Spleen (tissue), 7 donors: ENCODE measurements around the gene ERCC3.

ENCODE experiments used
- POLR2AphosphoS5 ChIP-seq, 3 donors: sonication (generic); formaldehyde crosslinking; IDR thresholded peaks; one replicate each; pipeline ENCODE4 v1.5.1; 2017; ENCODE audit warnings: antibody characterized with exemption in 3 of 3
- TF ChIP-seq, protein P1 (sequence below), 11 experiments: fragments of 200-600 bp in 7 of 11; fragments of 450-650 bp in 4 of 11; sonication (generic) in 4 of 11; IDR thresholded peaks in 8 of 11; conservative IDR thresholded peaks in 3 of 11; 1 replicate in 7 of 11; 2 replicates in 4 of 11; pipeline versions ENCODE4 v1.4.0 to v1.8.0; 2016 to 2021; ENCODE audit warnings: antibody characterized with exemption in 11 of 11, inconsistent platforms in 4 of 11, mild to moderate bottlenecking in 1 of 11
- donor health status: DM: no; HTN: no; CAD: no; lungs with moderate emphysema.
- donor health status: DM: no; HTN: no; CAD: no.
- donor health status: DM: no; HTN: no; CAD: no.

DNA sequence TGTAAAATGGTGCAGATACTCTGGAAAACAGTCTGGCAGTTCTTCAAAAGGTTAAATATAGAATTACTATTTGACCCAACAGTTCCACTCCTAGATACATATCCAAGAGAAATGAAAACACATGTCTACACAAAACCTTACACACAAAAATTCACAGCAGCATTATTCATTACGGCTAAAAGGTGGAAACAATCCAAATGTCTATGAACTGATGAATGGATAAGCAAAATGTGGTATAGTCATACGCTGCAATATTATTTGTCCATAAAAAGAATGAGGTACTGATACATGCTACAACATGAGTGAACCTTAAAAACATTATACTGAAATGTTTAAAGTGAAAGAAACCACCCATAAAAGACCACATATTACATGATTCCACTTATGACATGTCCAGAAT, 77.8 kb downstream of the ERCC3 start:
- TF ChIP-seq POLR2AphosphoS5 (IDR thresholded peaks at IDR 0.05), result no peak
- TF ChIP-seq, protein P1, sequence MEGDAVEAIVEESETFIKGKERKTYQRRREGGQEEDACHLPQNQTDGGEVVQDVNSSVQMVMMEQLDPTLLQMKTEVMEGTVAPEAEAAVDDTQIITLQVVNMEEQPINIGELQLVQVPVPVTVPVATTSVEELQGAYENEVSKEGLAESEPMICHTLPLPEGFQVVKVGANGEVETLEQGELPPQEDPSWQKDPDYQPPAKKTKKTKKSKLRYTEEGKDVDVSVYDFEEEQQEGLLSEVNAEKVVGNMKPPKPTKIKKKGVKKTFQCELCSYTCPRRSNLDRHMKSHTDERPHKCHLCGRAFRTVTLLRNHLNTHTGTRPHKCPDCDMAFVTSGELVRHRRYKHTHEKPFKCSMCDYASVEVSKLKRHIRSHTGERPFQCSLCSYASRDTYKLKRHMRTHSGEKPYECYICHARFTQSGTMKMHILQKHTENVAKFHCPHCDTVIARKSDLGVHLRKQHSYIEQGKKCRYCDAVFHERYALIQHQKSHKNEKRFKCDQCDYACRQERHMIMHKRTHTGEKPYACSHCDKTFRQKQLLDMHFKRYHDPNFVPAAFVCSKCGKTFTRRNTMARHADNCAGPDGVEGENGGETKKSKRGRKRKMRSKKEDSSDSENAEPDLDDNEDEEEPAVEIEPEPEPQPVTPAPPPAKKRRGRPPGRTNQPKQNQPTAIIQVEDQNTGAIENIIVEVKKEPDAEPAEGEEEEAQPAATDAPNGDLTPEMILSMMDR (IDR thresholded peaks at IDR 0.05 in 8 of 11, conservative IDR thresholded peaks at IDR 0.05 in 3 of 11), result no peak
